Measurements from ENCODE around the gene ASIC1. TPM values are rescaled to one million over a fixed set of nuclear protein-coding genes. Genes with fewer than 3 reads are reported as not detected.

The ASIC1 gene
- total and polyA plus RNA-seq, 2 of the 4 experiments (the other 2 are of a cell fraction): 1.6 to 9.9 TPM

DNA sequence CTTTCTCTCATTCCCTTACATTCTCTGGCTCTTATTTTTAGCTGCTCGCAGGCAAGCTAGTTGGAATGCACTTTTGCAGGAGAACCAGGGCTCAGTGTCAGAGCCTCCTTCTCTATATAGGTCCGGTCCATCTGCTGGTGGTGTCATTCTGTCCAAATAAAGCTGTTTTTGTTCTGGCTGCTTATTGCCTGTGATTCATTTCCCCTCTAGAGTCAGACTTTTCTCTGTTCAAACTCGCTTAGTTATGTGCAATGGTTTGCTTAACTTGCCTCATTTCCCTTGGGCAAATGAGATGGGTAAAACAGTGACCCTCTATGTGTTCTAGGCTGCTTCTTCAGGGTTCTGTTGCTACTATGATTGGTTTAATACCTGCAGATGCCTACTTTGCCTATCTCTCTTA lies 30.6 kb downstream of the ASIC1 start:
- Histone ChIP-seq H3K9me3 (ENCODE audit: control insufficient read depth, insufficient read depth, low read length) (no peaks in the 10 kb centered on the region), H4K91ac (ENCODE audit: insufficient read depth, low read depth, low read length) (no peak overlapping the region), H4K20me1 (ENCODE audit: insufficient read depth, low read length) (peaks cover 25% of the 10 kb centered on the region), H3K23ac (ENCODE audit: low read depth, low read length) (no peak overlapping the region), H3K4ac (ENCODE audit: low read depth, low read length) (no peak overlapping the region; the same call in 1 of the 2 replicates), H3K79me1 (ENCODE audit: low read depth in 1 of 2, low read length in 2 of 2) (peaks cover 16 to 46% of the 10 kb centered on the region in 2 experiments), H4K8ac (ENCODE audit: low read depth in 2 of 2, low read length in 2 of 2) (0 out of 4 replicates have a peak overlapping the region, but pooled peaks of 1 of the 2 experiments have one; percentile 24), H4K5ac (ENCODE audit: low read depth, low read length) (no peak overlapping the region), H3K9ac (ENCODE audit: low read depth, low read length) (no peak overlapping the region), H3K4me1 (ENCODE audit: control insufficient read depth, insufficient read depth, low read length) (peaks cover 7% of the 10 kb centered on the region), H3K4me2 (ENCODE audit: low read depth, low read length) (no peak overlapping the region), H2BK15ac (ENCODE audit: low read depth, low read length) (no peak overlapping the region), H2AK5ac (ENCODE audit: low read depth, low read length) (no peak overlapping the region), H3K36me3 (ENCODE audit: control insufficient read depth, insufficient read depth, low read length) (peaks cover 35% of the 10 kb centered on the region), H3K4me3 (ENCODE audit: insufficient read depth, low read depth, low read length) (no peak overlapping the region), H3K56ac (ENCODE audit: extremely low read depth, insufficient read depth, low read length) (no peak overlapping the region), H3K9me1 (ENCODE audit: insufficient read depth, low read length) (no peaks in the 10 kb centered on the region), H2BK5ac (ENCODE audit: low read depth, low read length, poor library complexity, severe bottlenecking) (peak overlapping the region; percentile 52), H2AK9ac (replicated peaks; ENCODE audit: low read depth, low read length, poor library complexity) (no peak overlapping the region), H3K27ac (ENCODE audit: insufficient read depth, low read length) (0 out of 2 replicates have a peak overlapping the region, but pooled peaks have one; percentile 7), H3K27me3 (ENCODE audit: control insufficient read depth, insufficient read depth, low read length) (no peaks in the 10 kb centered on the region), H2BK120ac (ENCODE audit: low read depth, low read length) (peak overlapping the region; percentile 59; the same call in 1 of the 2 replicates), H2BK20ac (ENCODE audit: low read depth, low read length) (no peak overlapping the region), H3K14ac (replicated peaks; ENCODE audit: low read depth, low read length) (no peak overlapping the region; the same call in 1 of the 2 replicates), H3K18ac (ENCODE audit: low read depth, low read length) (no peak overlapping the region), H2AFZ (replicated peaks; ENCODE audit: low read length, poor library complexity) (no peak overlapping the region)
- POLR2A ChIA-PET (ENCODE audit: unreplicated experiment): interaction anchor here (0.6 kb wide), 1 partner anchor 28 kb away, joined by 4 read pairs; no protein-coding TSS in a partner anchor
- WGBS, 2 experiments (ENCODE audit: extremely low coverage in 2 of 2, insufficient read length in 1 of 2): no CpG with 5 or more reads among the region's 3 CpGs
- peak; percentile 10 for ATAC-seq (ENCODE audit: low read depth)
- in situ Hi-C loops (cut with MboI; ENCODE audit: low sequenced_read_pairs): no loop called here
- intact Hi-C loops (cut with micrococcal nuclease): loop anchor here (5.0 kb wide), 1 partner anchor 79 kb away; the partner anchor contains the start of gene CERS5
- dilution Hi-C loops (cut with HindIII; ENCODE audit: low sequenced_read_pairs, unreplicated experiment): no loop called here
- CTCF ChIA-PET: interaction anchor here (0.5 to 1.3 kb wide), 5 partner anchors 8 to 481 kb away, joined by 3 to 5 read pairs (median 3); partner anchors contain the start of genes COX14 and GPD1
- TF ChIP-seq POLR2A (IDR thresholded peaks at IDR 0.05; ENCODE audit: low read depth, low read length): no peak
- no peak for TF ChIP-seq MXI1 (IDR thresholded peaks at IDR 0.05; ENCODE audit: borderline replicate concordance, low read depth, low read length)
- TF ChIP-seq CEBPB (IDR thresholded peaks at IDR 0.05; ENCODE audit: low read depth, low read length): peak; percentile 92
- TF ChIP-seq RFX5 (IDR thresholded peaks at IDR 0.05; ENCODE audit: low read depth, low read length): no peak
- BruUV-seq (replicated peaks): no TSS peak
- peak; percentile 85 for DNase-seq

All from IMR-90 (cell line).